Endothelial cell of umbilical vein (primary cell): ENCODE measurements around the gene ILF2. TPM values are rescaled to one million over a fixed set of nuclear protein-coding genes. Genes with fewer than 3 reads are reported as not detected.

Experiments used
- BruUV-seq: library from RNA; stranded (reverse); fragments of 400-500 nt; replicated peaks from 2 replicates; lab custom pipeline; 2021; lab: Mats Ljungman, UMichigan
- CTCF ChIA-PET: fragments of 300-600, 350-600 bp; sonication (Branson Sonifier 250); formaldehyde crosslinking; loops from one replicate; lab custom pipeline; 2021; ENCODE audit warnings: antibody characterized with exemption, inconsistent platforms; lab: Charles Lee
- POLR2A ChIA-PET: fragments of 300-600, 350-600 bp; sonication (Branson Sonifier 250); formaldehyde crosslinking; loops from one replicate; lab custom pipeline; 2021; ENCODE audit warnings: antibody characterized with exemption, inconsistent platforms; lab: Charles Lee
- DNase-seq: peaks from one replicate; pipeline ENCODE4 v3.0.0-alpha.2; 2011; ENCODE audit warnings: low read depth, low spot score
- FAIRE-seq: peaks from 2 replicates; lab custom pipeline; 2011; peaks lifted over from hg19 to GRCh38; lab: Jason Lieb, UNC
- H2AFZ ChIP-seq: 2 replicates; pipeline ENCODE4 v1.6.0; 2012; ENCODE audit warnings: low read depth, low read length, control low read depth, inconsistent platforms
- H3K27ac ChIP-seq: 2 replicates; pipeline ENCODE4 v1.5.1; 2011; ENCODE audit warnings: low read depth, mild to moderate bottlenecking, control low read depth, low read length, moderate library complexity; ENCODE audit not compliant: insufficient read depth
- H3K27me3 ChIP-seq, 2 experiments: 2 replicates each; pipeline versions ENCODE4 v1.6.0 to v1.6.1; 2011; ENCODE audit warnings: low read length in 2 of 2, mixed read lengths in 1 of 2; ENCODE audit not compliant: control insufficient read depth in 2 of 2, insufficient read depth in 2 of 2
- H3K36me3 ChIP-seq, 2 experiments: 2 replicates in 1 of 2; 3 replicates in 1 of 2; pipeline ENCODE4 v1.5.1; 2011; ENCODE audit warnings: low read length in 2 of 2, mild to moderate bottlenecking in 1 of 2, moderate library complexity in 1 of 2; ENCODE audit not compliant: control insufficient read depth in 2 of 2, insufficient read depth in 2 of 2; ENCODE audit errors: extremely low read depth in 1 of 2
- H3K4me1 ChIP-seq: 3 replicates; pipeline ENCODE4 v1.5.1; 2011; ENCODE audit warnings: mild to moderate bottlenecking, low read length; ENCODE audit not compliant: control insufficient read depth, insufficient read depth; ENCODE audit errors: extremely low read depth
- H3K4me2 ChIP-seq: 2 replicates; pipeline ENCODE4 v1.6.1; 2011; ENCODE audit warnings: low read length, control low read depth, mixed read lengths; ENCODE audit not compliant: insufficient read depth
- H3K4me3 ChIP-seq, 3 experiments: fragments of 200-600 bp in 1 of 3; sonication (generic), shearing (Covaris generic) in 1 of 3; replicated peaks in 1 of 3; 2 replicates each; pipeline ENCODE4 v1.5.1; 2011 to 2016; ENCODE audit warnings: control low read depth in 3 of 3, low read length in 3 of 3, mild to moderate bottlenecking in 2 of 3, inconsistent platforms in 1 of 3, low read depth in 1 of 3, moderate library complexity in 1 of 3; ENCODE audit not compliant: insufficient read depth in 1 of 3
- H3K79me2 ChIP-seq: 2 replicates; pipeline ENCODE4 v1.6.0; 2012; ENCODE audit warnings: low read length, inconsistent platforms; ENCODE audit not compliant: control insufficient read depth, insufficient read depth
- H3K9ac ChIP-seq: replicated peaks from 2 replicates; pipeline ENCODE3; 2011; ENCODE audit warnings: low read length, control low read depth; ENCODE audit not compliant: insufficient read depth; ENCODE audit errors: extremely low read depth
- H3K9me1 ChIP-seq: replicated peaks from 3 replicates; pipeline ENCODE4 v1.6.0; 2011; ENCODE audit warnings: mild to moderate bottlenecking, low read length; ENCODE audit not compliant: control insufficient read depth, insufficient read depth; ENCODE audit errors: extremely low read depth
- H3K9me3 ChIP-seq: replicated peaks from 2 replicates; pipeline ENCODE4 v1.5.1; 2012; ENCODE audit warnings: low read length, inconsistent platforms; ENCODE audit not compliant: control insufficient read depth, insufficient read depth
- H4K20me1 ChIP-seq: replicated peaks from 2 replicates; pipeline ENCODE3; 2011; ENCODE audit warnings: mild to moderate bottlenecking, low read length; ENCODE audit not compliant: control insufficient read depth, insufficient read depth; ENCODE audit errors: extremely low read depth
- EZH2 ChIP-seq: IDR thresholded peaks from 2 replicates; pipeline ENCODE4 v1.6.1; 2012; ENCODE audit warnings: borderline replicate concordance, low read depth, mild to moderate bottlenecking, moderate library complexity, low read length, inconsistent platforms; ENCODE audit not compliant: severe bottlenecking
- FOS ChIP-seq: IDR thresholded peaks from 2 replicates; pipeline ENCODE4 v1.6.1; 2011; ENCODE audit warnings: mild to moderate bottlenecking, low read length, moderate library complexity, borderline replicate concordance; ENCODE audit not compliant: insufficient read depth
- GATA2 ChIP-seq: IDR thresholded peaks from 2 replicates; pipeline ENCODE4 v1.7.0; 2011; ENCODE audit warnings: low read depth, mild to moderate bottlenecking, moderate library complexity, mixed read lengths, low read length; ENCODE audit not compliant: insufficient read length, insufficient read depth
- JUN ChIP-seq: IDR thresholded peaks from 2 replicates; pipeline ENCODE4 v1.6.1; 2011; ENCODE audit warnings: borderline replicate concordance, low read depth; ENCODE audit not compliant: insufficient read length, insufficient read depth
- MYC ChIP-seq: IDR thresholded peaks from one replicate; pipeline ENCODE4 v1.6.1; 2011; ENCODE audit warnings: mild to moderate bottlenecking, low read depth, low read length
- POLR2A ChIP-seq: IDR thresholded peaks from 2 replicates; pipeline ENCODE4 v1.6.1; 2012; ENCODE audit warnings: low read depth, mild to moderate bottlenecking, control low read depth, low read length
- POLR2AphosphoS5 ChIP-seq: IDR thresholded peaks from 2 replicates; pipeline ENCODE4 v1.6.1; 2012; ENCODE audit warnings: low read depth, mild to moderate bottlenecking, control low read depth, low read length, moderate library complexity; ENCODE audit not compliant: insufficient read depth
- dilution Hi-C: fragments of 300-500 bp; cut with MboI; formaldehyde crosslinking; loops from one replicate; pipeline ENCODE4 v1.15.0; 2019; ENCODE audit warnings: low sequenced_read_pairs; ENCODE audit not compliant: extremely low pct_ligation_motif_present
- intact Hi-C: fragments of 100-400 bp; cut with micrococcal nuclease; formaldehyde crosslinking; loops from one replicate; pipeline ENCODE4 v1.10.0; 2022
- polyA plus RNA-seq, 4 experiments: library from polyadenylated mRNA; depleted of rRNA in 3 of 4; stranded (reverse) in 3 of 4; unstranded in 1 of 4; fragments of >200 nt; gene quantifications; 2 replicates each; pipeline versions ENCODE4 v1.2.1 to v1.2.3, GENCODE V29; 2011 to 2012; ENCODE audit warnings: missing spikeins in 1 of 4
- total RNA-seq: library from RNA; stranded (reverse); gene quantifications from 2 replicates; pipeline ENCODE4 v1.2.3, GENCODE V29; 2021
- TF ChIP-seq, protein P1 (sequence below), 2 donors: IDR thresholded peaks; 1 replicate in 1 of 2; 2 replicates in 1 of 2; pipeline ENCODE4 v1.5.1; 2011; ENCODE audit warnings: low read length in 2 of 2, mild to moderate bottlenecking in 2 of 2, moderate library complexity in 2 of 2, control low read depth in 1 of 2, inconsistent platforms in 1 of 2, low read depth in 1 of 2; ENCODE audit not compliant: insufficient read depth in 1 of 2; ENCODE audit errors: extremely low read depth in 1 of 2
- TF ChIP-seq, protein P2 (sequence below): IDR thresholded peaks from 2 replicates; pipeline ENCODE4 v1.6.1; 2011; ENCODE audit not compliant: insufficient read depth, insufficient read length

Gene ILF2
- total and polyA plus RNA-seq, 2 donors (not counting 3 experiments of a cell fraction or from before 2014, with no cell fraction given): 271 to 303 TPM

DNA sequence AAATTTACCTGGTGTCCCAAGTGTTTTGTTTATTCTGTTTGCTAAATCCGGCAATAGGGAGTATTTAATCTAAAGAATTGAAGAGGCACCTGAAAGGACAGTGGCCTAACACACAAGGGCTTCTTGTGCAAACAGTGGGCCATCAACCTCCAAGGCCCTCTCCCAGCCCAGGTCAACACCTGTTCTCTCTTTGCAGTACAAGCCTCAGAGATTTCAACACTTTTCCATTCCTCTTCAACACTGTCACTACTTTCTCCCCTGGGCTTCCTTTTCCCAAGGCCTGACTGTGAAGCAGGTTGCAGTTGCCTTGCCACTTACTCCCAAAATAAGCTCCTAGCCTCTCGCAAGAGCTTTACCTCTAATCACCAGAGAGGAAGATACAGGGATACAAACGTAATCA lies 15.5 kb downstream of the ILF2 start:
- DNase-seq (no peak), FAIRE-seq (no peak)
- dilution Hi-C loops: no loop called here
- POLR2A ChIA-PET: interaction anchor here (0.6 kb wide), 1 partner anchor 51 kb away, joined by 3 read pairs; no protein-coding TSS in a partner anchor
- H3K4me1 ChIP-seq: peaks cover 15% of the 10 kb centered on the region
- H3K79me2 ChIP-seq: peaks cover 13% of the 10 kb centered on the region
- no peak overlapping the region for H3K9ac ChIP-seq
- no peaks in the 10 kb centered on the region for H3K27me3 ChIP-seq
- no peak overlapping the region for H3K27ac ChIP-seq
- no peak for TF ChIP-seq FOS
- TF ChIP-seq MYC: no peak
- TF ChIP-seq EZH2: no peak
- no peak for TF ChIP-seq GATA2
- TF ChIP-seq, protein P1, sequence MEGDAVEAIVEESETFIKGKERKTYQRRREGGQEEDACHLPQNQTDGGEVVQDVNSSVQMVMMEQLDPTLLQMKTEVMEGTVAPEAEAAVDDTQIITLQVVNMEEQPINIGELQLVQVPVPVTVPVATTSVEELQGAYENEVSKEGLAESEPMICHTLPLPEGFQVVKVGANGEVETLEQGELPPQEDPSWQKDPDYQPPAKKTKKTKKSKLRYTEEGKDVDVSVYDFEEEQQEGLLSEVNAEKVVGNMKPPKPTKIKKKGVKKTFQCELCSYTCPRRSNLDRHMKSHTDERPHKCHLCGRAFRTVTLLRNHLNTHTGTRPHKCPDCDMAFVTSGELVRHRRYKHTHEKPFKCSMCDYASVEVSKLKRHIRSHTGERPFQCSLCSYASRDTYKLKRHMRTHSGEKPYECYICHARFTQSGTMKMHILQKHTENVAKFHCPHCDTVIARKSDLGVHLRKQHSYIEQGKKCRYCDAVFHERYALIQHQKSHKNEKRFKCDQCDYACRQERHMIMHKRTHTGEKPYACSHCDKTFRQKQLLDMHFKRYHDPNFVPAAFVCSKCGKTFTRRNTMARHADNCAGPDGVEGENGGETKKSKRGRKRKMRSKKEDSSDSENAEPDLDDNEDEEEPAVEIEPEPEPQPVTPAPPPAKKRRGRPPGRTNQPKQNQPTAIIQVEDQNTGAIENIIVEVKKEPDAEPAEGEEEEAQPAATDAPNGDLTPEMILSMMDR (IDR thresholded peaks at IDR 0.05; ENCODE audit: extremely low read depth in 1 of 2, insufficient read depth in 1 of 2, low read depth in 1 of 2, low read length in 2 of 2): no peak
- TF ChIP-seq, protein P2, sequence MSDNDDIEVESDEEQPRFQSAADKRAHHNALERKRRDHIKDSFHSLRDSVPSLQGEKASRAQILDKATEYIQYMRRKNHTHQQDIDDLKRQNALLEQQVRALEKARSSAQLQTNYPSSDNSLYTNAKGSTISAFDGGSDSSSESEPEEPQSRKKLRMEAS: no peak
- no peak for TF ChIP-seq JUN
- TF ChIP-seq POLR2AphosphoS5: no peak
- TF ChIP-seq POLR2A: no peak
- H3K4me3 ChIP-seq: no peak overlapping the region
- BruUV-seq: no TSS peak
- no peak overlapping the region for H3K4me2 ChIP-seq
- H3K9me1 ChIP-seq: no peaks in the 10 kb centered on the region
- H3K36me3 ChIP-seq: no peaks in the 10 kb centered on the region
- H3K9me3 ChIP-seq: no peaks in the 10 kb centered on the region
- CTCF ChIA-PET: interaction anchor here (1.2 kb wide), 1 partner anchor 83 kb away, joined by 3 read pairs; no protein-coding TSS in a partner anchor
- H2AFZ ChIP-seq: no peak overlapping the region
- no peaks in the 10 kb centered on the region for H4K20me1 ChIP-seq
- intact Hi-C loops: no loop called here
